Colon (tissue), 2 donors: ENCODE results near the gene EI24.
"Not testable (repeated sequence)": the region's sequence is repeated elsewhere in the genome, so short reads cannot be mapped to it uniquely, and the experiment has no call there.

Source experiments
- FAIRE-seq: peaks from 2 replicates; lab custom pipeline; 2012; peaks lifted over from hg19 to GRCh38; lab: Jason Lieb, UNC
- donor health status: control.
- donor health status: control.

Gene EI24

DNA sequence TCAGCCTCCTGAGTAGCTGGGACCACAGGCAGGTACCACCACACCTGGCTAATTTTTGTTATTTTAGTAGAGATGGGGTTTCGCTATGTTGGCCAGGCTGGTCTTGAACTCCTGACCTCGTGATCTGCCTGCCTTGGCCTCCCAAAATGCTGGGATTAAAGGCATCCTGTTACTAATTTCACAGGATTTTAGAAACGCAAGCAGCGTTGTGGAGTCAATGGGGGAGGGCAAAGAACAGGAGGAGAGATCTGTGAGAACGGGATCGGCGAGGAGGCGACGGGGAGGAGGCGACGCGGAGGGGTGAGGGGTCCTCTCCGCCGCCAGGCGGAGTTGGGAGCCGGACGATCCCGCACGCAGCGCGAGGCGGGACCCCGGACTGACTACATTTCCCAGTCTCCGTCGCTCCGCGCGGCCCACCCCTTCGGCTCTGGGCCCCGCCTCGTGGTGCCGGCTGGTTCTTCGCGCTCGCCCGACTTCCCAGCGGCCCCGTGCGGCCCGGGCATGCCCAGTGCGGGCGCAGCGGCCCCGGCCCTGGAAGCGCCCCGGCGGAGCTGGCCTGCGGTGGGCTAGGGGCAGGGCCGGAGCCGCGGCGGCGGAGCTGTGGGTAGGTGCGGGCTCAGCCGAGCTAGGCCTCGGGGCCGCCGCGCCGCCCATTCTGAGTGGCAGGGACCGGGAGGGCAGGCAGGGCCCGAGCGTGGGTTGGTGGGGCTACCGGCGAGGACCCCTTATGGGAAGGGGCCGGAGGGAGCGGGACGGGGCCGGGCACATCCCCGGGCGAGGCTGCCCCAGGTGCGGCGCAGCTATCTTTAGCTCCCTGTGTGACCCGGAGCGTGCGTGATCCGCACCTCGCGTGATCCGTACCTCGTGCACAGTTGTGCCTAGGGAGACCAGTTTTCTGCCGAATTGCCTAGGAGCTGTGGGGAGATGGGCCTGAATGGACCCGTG is at the start of gene EI24:
Gene EI24, plus strand, starts transcription at position 508 of the 945 bp plus-strand sequence. CDS start 3,051 bp downstream, outside the sequence.
- FAIRE-seq = no peak

DNA sequence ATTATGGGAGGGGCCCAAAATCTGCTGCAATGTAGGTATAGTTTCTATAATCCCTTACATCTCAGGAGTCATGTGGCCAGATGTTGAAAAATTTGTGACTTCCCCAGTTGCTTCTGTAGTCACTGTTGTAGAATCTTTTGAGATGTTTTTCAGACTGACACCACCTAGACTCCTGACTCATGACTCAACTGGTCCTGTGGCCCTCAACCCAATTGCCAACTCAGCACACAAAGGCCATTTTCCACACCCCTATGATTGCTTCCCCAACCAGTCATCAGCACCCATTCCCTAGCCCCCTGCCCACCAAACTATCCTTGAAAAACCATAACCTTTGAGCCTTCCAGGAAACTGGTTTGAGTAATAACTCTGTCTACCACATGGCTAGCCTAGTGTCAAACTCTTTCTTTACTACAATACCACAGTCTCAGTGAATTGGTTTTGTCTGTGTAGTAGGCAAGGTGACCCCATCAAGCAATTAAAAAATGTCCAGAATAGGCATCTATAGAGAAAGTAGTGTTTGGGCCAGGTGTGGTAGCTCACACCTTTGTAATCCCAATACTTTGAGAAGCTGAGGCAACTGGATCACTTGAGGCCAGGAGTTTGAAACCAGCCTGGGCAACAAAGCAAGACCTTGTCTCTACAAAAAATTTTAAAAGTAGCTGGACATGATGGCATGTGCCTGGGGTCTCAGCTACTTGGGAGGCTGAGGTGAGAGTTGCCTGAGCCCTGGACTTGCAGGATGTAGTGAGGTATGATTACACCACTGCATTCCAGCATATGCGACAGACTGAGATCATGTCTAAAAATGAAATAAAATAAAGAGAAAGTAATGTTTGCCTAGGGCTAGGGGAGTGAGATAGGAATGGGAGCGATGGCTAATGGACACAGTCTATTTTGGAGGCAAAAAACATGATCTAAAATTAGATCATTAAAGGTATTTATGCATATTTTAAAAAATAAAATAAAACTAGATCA is 49.1 kb upstream of the EI24 start:
- FAIRE-seq = no peak

DNA sequence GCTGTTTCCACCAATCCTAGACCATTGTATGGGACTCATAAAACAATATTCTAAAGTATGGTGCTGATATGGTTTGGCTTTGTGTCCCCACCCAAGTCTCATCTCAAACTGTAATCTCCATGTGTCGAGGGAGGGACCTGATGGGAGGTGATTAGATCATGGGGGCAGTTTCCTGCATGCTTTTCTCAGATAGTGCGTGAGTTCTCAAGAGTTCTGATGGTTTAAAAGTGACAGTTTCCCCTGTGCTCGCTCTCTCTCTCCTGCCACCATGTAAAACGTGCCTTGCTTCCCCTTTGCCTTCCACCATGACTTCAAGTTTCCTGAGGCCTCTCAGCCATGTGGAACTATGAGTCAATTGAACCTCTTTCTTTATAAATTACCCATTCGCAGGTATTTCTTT is 44.0 kb upstream of the EI24 start:
- no peak for FAIRE-seq

DNA sequence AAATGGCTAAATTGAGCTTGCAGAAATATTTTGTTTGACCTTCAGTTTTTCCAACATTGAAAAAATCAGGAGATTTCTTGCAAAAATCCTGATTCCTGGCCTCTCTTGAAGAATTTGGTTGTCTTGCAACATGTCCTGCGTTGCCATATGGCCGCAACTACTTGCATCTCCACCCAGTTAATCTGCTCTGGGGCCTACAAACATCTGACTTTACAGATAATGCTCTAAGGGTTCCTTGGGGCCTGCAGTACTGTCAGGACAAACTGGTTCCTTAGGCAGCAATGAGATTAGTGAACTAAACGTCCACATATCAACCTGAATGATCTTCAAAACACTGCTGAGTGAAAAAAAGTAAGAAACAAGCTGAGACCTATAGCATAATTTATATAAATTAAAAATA is 36.6 kb upstream of the EI24 start:
- FAIRE-seq = no peak

DNA sequence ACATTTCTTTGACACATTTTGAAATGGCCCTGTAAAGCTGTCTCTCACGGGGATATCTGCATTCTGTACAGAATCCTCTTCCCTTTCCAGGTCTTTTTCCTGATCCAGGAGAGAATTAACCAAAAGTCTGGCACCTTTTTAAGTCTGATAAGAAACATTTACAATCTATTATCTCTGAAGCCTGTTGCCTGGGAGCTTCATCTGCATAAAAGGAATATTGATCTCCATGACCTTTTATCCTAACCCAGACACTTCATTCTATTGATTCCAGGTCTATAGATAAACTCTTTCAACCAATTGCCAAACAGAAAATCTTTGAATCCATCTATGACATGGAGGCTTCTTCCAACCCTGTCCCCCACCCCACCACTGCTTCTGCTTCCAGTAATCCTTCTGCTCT is 33.7 kb upstream of the EI24 start:
- no peak for FAIRE-seq

DNA sequence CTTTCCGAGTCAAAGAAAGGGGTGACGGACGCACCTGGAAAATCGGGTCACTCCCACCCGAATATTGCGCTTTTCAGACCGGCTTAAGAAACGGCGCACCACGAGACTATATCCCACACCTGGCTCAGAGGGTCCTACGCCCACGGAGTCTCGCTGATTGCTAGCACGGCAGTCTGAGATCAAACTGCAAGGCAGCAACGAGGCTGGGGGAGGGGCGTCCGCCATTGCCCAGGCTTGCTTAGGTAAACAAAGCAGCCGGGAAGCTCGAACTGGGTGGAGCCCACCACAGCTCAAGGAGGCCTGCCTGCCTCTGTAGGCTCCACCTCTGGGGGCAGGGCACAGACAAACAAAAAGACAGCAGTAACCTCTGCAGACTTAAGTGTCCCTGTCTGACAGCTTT is 32.4 kb upstream of the EI24 start:
- not testable (repeated sequence) for FAIRE-seq

DNA sequence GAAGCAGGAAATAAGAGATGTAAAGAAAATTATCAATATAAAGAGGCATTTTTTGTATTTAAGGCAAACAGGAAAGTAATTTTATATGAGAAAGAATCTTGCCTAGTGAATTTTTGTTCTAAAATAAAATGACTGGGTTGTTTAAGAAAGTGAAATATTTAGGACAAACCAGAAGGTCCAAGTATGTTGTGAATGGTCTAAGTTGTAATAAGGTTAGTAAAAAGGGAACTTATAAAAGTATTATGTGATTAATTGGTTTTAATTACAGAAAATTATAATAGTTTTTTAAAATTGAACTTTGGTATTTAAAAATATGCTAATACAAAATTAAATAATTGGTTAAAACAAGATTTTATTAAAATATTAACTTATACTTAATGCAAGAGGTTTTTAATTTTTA is 26.6 kb upstream of the EI24 start:
- no peak for FAIRE-seq

DNA sequence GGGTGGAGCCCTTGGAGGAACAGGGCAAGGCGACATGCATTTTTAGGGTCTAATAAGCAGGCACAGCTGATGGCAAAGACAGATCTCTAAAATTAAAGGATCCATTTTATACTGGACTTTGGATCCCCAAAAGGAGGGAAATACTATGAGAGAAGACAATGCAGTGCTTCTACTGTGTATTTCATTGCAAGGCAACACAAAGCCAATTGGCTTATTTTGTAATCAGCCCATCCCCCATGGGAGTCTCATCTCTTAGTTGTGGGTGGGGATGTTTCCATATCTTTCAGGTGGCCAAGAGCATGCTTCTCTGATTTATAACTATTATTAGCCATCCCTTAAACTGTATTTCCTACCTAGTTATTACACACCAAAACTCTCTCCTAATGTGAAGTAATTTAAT is 18.5 kb upstream of the EI24 start:
- no peak for FAIRE-seq

DNA sequence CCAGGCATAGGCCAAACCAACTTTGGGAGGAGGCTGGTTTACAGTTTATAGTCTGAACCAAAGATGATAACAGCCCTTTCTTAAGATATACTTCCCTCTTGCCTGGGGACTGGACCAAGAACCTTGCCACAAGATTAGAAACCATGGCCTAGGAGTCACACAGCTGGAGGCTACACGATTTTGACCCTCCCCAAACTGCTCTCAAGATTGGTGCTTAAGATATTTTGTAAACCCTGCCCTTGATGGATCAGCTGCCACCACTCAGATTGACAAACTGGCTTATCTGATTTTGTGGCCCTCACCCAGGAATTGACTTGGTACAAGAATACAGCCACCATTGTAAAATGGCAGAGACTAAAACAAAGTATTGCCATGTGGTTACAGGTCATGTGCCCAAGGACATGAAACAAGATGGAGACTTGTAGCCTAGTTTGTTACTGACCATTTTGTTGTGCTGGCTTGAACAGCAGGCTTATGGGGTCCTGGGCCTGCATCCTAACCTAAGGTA is 17.4 kb upstream of the EI24 start:
- no peak for FAIRE-seq

DNA sequence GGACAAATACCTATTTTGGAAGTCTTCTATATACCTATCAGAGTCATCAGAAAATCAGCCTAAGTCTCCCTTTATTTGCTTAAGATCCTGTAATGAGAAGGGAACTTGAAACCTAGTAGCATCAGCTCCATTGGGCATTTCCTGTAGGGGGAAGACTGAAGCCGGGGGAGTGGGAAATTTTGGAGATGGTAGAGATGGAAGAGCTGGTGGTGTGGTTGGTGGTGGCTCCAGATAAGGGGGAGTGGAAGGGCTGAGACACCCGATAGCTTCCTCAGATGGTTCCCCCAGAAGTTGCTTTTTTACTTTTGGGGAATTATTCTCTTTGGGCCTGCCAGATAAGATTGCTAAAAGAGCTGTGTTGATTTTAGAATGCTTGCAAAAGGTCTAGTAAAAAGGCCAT is 16.4 kb upstream of the EI24 start:
- no peak for FAIRE-seq

DNA sequence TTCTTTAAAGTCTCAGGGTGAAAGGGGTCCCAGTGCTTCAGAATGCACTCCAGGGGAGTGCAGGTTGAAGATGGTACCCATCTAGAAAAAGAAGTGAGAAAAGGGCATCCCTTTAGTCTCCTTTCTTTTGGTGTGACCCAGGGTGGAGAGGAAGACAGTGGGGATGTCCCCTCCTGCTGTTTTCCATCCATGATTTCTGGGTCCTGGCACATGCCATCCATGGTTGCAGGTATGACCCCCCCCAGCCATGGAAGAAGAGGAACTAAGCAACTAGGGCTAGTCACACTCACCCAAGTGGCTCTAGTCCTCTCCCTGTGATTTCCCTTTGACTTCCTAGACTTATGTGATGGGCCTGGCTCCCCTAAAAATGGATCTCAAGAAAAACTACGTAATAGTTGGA is 15.9 kb upstream of the EI24 start:
- no peak for FAIRE-seq

DNA sequence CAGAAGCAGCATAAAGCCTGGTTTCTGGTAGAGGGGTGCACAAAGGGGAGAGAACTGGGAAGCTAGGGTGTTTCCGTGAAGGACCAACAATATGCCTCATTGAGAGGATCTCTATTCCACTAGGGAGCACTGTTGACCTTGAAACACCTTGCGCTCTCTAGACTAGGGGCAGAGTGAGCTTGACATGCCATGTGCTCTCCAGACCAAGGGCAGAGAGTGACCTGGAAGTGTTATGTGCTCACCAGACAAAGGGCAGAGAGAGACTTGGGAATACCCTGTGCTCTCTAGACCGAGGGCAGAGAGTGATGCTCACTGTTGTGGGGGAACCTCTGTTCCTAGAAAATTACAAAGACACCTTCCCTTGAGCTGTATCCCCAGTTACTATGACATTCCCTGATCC is 15.2 kb upstream of the EI24 start:
- FAIRE-seq = no peak

DNA sequence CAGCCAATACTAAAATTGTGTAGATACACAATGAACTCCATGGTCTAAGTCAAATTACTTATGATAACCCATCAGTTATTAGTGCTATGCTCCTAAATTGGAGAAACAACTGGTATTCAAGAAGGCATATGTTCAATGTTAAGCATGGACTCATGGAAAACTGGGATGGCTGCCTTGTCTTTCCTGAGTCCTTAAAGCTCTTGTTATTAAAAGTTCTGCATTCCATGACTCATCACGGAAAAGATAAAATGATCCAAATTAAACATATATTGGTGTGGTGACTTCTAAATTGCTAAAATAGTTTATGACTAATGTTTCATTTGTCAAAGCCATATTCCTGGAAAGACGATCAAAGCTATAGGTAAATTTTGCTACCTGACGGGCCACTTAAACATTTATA is 9.4 kb upstream of the EI24 start:
- no peak for FAIRE-seq

DNA sequence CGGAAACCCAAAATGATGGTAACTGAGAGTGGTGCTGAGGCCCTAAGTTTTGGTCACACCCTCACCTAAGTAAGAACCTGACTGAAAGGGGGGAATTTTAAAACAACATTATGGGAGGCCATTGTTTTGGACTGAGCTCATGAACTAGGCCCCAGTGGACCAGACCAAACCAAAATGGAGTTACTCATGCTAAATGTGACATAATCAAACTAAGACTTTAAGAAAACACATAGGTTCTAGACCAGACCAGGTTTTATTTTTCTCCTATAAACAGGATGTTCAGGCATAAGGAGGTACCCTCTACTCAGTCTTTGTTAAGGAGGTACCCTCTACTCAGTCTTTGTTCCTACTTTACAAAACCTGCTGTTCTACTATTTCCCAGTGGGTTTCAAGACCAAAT is 7.4 kb upstream of the EI24 start:
- FAIRE-seq = no peak

DNA sequence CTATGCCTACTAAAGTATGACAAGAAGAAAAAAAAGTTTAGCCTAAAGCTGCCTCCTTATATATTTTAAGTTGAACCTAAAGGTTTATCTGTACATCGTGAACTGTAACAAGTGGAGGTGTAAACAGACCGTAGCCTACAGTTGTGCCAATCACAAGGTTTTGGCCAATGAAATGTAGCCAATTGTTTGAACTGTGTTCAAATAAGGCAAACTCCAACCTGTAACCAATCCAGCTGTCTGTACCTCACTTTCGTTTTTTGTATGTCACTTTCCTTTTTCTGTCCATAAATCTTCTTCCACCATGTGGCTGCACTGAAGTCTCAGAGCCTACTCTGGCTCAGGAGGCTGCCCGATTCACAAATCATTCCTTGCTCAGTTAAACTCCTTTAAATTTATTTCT is 6.8 kb upstream of the EI24 start:
- FAIRE-seq = no peak

DNA sequence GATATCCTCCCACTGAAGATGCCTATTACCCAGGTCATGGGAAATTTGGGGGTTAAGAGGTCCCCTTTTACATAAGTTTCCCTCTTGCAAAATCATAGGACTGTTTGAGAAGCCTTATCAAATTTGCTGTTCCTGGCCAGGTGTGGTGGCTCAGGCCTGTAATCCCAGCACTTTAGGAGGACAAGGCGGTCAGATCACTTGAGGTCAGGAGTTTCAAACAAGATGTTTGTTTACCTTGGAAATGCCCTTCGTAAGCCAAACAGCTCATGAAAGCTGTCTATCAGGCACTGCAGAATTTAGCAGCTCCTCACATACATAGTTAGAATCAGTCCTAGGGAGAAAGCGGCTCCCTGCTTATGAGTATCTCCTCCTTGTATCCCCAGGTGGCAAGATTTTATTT is 4.9 kb upstream of the EI24 start:
- FAIRE-seq = no peak

DNA sequence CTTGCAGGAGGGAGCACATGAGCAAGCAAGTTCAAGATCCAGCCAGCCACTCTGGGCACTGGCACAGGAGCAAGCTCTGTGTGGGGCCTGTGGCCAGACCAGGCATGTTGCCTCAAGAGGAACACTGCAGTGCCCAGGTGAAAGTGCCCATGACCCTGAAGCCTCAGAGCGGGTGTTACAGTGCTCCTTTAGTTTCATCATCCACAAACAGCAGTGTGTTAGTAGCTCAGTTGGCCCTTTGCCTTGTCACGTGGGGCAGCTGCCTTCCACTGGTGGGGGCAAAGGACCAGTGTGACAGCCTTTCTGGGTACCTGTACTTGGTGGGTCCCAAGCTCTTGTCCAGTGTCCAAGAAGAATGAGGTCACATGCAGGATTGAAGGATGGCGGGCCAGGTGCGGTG is 3.0 kb upstream of the EI24 start:
- FAIRE-seq = no peak

DNA sequence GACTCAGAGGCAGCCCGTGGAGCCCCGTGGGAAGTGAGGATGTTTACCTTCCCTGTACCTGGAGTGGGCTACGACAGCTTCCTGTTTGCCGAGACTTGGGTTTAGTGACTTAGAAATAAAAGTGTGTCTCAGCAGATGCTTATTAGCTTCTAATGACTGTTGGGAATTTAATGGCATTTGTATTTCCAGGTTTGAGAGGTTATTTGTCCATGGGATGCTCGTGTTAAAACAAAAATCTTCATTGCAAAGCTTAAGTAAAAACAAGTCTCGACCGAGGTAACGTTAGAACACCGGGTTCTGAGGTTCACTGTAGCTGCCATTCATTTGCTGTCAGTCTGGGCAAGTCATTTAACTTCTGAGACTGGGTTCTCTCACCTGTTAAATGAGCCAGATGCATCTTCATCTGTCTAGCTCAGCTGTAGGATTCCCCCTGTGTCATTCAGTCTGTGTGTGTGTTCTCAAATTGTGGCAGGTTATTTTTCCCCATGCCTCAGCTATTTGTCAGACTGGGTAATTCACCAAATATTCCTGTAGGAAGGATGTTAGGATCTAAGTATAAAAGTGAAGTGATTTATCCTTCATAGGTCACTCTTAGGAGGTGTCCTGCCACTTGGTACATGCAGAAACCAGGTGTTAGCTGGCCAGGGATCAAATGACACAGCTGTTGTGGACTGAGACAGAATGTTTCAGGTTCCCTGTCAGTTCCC is 791 bp downstream of the EI24 start:
- FAIRE-seq = no peak

DNA sequence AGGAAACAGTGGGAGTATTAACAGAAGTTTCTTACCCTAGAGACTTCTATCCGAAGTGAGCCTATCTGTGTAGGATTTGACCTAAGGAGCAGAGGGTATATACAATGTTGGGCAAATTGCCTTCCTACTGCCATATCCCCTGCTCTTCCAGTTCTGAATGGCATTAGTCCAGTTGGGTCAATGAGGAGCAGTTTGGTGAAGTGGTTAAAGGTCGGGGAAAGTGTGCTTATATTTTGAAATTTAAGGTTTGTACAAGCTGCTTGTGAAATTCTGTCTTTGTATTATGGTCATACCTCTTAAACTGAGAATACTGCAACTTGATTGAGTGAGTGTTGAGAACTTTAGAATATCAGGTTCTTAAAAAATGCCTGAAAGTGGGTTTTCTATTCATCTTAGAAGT is 1.7 kb downstream of the EI24 start:
- no peak for FAIRE-seq

DNA sequence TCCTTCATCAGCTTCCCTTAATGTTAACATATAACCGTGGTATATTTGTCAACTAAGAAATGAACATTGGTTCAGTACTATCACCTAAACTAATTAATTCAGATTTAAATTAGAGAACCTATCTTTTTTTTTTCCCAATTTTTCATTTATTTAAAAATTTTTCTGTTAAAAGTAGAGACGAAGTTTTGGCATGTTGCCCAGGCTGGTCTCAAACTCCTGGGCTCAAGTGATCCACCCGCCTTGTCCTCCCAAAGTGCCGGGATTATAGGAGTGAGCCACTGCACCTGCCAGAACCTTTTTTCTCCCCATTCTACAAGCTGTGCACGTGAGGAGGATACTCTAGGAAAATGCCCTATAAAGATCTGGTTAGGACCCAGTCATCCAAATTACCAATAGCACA is 3.6 kb downstream of the EI24 start:
- FAIRE-seq = no peak

DNA sequence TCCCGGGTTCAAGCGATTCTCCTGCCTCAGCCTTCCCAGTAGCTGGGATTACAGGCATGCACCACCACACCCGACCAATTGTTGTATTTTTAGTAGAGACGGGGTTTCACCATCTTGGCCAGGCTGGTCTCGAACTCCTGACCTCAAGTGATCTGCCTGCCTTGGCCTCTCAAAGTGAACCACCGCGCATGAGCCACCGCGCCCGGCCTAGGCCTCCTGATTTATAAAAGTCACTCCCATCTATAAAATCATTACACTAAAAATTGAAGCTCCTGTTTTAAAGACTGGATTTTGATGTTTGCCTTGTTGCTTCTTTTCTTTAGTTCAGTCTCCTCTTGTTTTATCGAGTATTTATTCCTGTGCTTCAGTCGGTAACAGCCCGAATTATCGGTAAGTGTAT is 7.9 kb downstream of the EI24 start:
- FAIRE-seq = not testable (repeated sequence)

DNA sequence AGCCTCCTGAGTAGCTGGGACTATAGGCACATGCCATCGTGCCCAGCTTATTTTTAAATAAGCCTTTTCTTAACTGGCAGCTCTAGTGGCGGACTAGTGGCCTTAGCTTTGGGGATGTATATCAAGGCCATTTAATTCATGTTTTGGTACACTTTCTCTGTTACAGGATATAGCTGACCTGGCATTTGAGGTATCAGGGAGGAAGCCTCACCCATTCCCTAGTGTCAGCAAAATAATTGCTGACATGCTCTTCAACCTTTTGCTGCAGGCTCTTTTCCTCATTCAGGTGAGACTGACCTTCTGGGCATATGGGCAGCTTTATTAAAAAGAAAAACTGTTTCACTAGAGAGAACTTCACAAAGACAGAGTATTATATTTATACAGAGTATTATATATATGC is 9.5 kb downstream of the EI24 start:
- no peak for FAIRE-seq
